Breast epithelium (tissue), 3 donors: ENCODE results near the gene SRGAP3.

ENCODE experiments used
- CTCF ChIP-seq, 3 donors: fragments of 450-650 bp; IDR thresholded peaks; one replicate each; pipeline ENCODE4 v1.5.1; 2016 to 2017; ENCODE audit warnings: antibody characterized with exemption in 3 of 3, mild to moderate bottlenecking in 3 of 3, moderate library complexity in 3 of 3
- POLR2A ChIP-seq: fragments of 450-650 bp; IDR thresholded peaks from one replicate; pipeline ENCODE4 v1.6.1; 2016; ENCODE audit warnings: antibody characterized with exemption, mild to moderate bottlenecking, moderate library complexity

GRCh38 chr3:9214185-9214584 lies 35.3 kb downstream of the SRGAP3 start:
- no peak for TF ChIP-seq POLR2A
- no peak for TF ChIP-seq CTCF (IDR thresholded peaks at IDR 0.05)
